Stomach (tissue), 4 donors: ENCODE measurements around the gene CADM2.

Experiments used
- EP300 ChIP-seq: sonication (generic); formaldehyde crosslinking; IDR thresholded peaks from one replicate; pipeline ENCODE4 v1.6.1; 2017; ENCODE audit warnings: antibody characterized with exemption
- POLR2A ChIP-seq, 4 donors: fragments of 450-650 bp; IDR thresholded peaks; one replicate each; pipeline ENCODE4 v1.6.1; 2016; ENCODE audit warnings: antibody characterized with exemption in 4 of 4, control low read depth in 2 of 4, mild to moderate bottlenecking in 1 of 4, moderate library complexity in 1 of 4
- POLR2AphosphoS5 ChIP-seq, 3 donors: sonication (generic); formaldehyde crosslinking; IDR thresholded peaks; one replicate each; pipeline ENCODE4 v1.6.1; 2016; ENCODE audit warnings: antibody characterized with exemption in 3 of 3
- TF ChIP-seq, protein P1 (sequence below), 7 experiments: fragments of 450-650 bp in 4 of 7; fragments of 200-600 bp in 3 of 7; sonication (generic) in 3 of 7; IDR thresholded peaks; one replicate each; pipeline ENCODE4 v1.5.1; 2016 to 2019; ENCODE audit warnings: antibody characterized with exemption in 7 of 7, control low read depth in 2 of 7, mild to moderate bottlenecking in 1 of 7

DNA sequence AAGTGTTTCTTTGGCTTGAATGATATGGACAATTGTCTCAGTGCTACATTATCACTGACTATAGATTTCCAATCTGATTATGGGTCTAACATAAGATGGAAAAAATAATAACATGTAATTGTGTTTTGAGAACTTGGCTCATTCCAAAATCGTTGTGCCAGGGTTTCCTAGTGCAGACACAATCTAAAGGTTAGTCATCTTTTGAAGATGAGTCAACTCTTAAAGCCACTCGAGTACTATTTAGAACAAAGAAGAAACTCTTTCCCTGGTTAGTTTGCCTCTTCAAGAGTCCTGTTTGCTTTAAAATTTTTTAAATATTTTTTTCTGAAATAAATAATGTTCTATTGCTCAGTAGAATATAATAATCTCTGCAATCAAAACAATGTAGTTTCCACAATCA lies 301.0 kb downstream of the CADM2 start:
- TF ChIP-seq POLR2A (IDR thresholded peaks at IDR 0.05) (no peak), POLR2AphosphoS5 (IDR thresholded peaks at IDR 0.05) (no peak), EP300 (no peak)
- TF ChIP-seq, protein P1, sequence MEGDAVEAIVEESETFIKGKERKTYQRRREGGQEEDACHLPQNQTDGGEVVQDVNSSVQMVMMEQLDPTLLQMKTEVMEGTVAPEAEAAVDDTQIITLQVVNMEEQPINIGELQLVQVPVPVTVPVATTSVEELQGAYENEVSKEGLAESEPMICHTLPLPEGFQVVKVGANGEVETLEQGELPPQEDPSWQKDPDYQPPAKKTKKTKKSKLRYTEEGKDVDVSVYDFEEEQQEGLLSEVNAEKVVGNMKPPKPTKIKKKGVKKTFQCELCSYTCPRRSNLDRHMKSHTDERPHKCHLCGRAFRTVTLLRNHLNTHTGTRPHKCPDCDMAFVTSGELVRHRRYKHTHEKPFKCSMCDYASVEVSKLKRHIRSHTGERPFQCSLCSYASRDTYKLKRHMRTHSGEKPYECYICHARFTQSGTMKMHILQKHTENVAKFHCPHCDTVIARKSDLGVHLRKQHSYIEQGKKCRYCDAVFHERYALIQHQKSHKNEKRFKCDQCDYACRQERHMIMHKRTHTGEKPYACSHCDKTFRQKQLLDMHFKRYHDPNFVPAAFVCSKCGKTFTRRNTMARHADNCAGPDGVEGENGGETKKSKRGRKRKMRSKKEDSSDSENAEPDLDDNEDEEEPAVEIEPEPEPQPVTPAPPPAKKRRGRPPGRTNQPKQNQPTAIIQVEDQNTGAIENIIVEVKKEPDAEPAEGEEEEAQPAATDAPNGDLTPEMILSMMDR (IDR thresholded peaks at IDR 0.05): no peak
